GM19438 (cell line): ENCODE measurements around the gene CMTM8.
A peak's percentile ranks its signal among the peaks of the same experiment; 100 is the strongest.
"Not testable (repeated sequence)": the region's sequence is repeated elsewhere in the genome, so short reads cannot be mapped to it uniquely, and the experiment has no call there.

Experiments
- ATAC-seq: cut with Tn5 transposase; IDR thresholded peaks from one replicate; pipeline ENCODE4 v1.9.1; 2021; ENCODE audit warnings: low read depth; ENCODE audit not compliant: unreplicated experiment

CMTM8 gene

GRCh38 chr3:32373276-32373675 is 134.8 kb downstream of the CMTM8 start:
- no peak for ATAC-seq

DNA sequence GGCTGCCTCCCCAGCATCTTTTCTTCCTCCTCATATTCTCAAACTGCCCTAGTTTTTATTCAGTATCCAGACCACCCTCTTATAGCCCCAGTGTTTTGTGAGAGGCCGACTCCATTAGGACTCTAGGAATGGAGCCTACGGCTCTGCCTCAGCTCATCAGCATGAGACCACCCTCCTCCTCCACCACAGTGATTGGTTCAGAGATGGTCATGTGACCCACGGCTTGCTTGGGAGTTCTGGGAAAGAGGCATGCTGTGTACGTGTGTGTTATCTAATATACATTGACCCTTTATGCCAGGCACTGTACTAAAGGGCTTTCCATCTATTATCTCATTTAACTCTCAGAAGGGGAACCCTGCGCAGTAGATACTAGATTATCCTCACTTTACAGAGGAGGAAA is 135.4 kb downstream of the CMTM8 start:
- ATAC-seq = no peak

GRCh38 chr3:32374788-32375595 is 136.5 kb downstream of the CMTM8 start:
- peak; percentile 68 for ATAC-seq

DNA sequence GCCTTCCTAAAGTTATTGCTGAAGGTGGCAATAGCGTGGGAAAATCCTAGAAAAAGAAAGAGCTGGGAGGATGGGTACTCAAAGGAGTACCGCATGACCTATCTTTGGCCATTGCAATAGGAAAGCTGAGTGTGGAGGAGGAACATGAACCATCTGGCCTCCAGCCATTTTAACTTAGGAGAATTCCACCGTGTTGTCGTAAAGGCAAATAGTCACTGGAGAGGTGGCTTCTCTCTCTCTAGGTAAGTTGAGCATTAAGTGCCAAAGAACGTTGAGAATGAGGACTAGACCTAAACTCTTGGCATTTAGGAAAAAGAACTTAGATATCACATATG is 137.1 kb downstream of the CMTM8 start:
- no peak for ATAC-seq

- ATAC-seq = no peak
These were observed 137.6 kb downstream of the CMTM8 start for GRCh38 chr3:32376115-32376514.

DNA sequence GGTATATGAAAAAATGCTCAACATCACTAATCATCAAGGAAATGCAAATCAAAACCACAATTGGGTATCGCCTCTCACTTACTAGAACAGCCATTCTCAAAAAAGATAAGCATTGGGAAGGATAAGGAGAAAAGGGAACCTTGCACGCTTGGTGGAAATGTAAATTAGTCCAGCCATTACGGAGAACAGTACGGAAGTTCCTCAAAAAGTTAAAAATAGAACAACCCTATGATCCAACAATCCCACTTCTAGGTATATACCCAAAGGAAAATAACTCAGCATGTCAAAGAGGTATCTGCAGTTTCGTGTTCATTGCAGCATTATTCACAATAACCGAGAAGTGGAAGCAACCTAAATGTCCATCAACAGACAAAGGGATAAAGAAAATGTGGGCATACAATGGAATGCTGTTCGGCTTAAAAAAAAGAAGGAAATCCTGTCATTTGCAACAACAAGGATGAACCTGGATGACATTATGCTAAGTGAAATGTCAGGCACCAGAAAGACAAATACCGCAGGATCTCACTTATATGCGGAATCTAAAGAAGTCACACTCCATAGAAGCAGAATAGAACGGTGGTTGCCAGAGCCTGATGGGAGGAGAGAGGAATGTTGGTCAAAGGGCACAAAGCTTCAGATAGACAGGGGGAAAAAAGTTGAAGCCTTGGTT is 141.5 kb downstream of the CMTM8 start:
- ATAC-seq = no peak

- no peak for ATAC-seq
These were observed 143.4 kb downstream of the CMTM8 start for GRCh38 chr3:32381922-32382321.

DNA sequence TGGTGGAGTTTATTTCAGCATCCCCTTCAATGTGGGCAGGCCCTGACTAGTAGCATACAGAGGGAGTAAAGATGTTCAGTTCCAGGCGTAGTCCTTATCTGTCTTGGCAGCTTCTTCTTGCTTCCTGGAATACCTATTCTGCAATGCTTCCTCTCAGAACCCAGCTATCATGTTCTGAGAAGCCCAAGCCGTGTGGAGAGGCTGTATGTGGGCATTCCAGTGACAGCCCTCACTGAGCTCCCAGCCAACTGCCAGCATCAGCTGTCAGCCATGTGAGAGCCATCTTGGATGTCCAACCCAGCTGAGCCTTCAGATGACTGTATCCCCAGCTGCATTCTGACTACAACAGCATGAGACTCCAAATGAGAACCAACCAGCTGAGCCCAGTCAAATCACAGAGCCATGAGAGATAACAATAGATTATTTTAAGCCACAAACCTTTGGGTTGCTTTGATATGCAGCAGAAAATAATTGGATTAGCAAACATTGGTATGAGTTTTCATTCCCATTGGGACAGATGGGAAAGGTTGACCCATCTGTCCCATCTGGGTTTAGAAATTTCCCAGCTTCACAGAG is 144.7 kb downstream of the CMTM8 start:
- no peak for ATAC-seq

- ATAC-seq = no peak
These were observed 146.5 kb downstream of the CMTM8 start for GRCh38 chr3:32384938-32385337.

- no peak for ATAC-seq
These were observed 149.0 kb downstream of the CMTM8 start for GRCh38 chr3:32387512-32387911.

DNA sequence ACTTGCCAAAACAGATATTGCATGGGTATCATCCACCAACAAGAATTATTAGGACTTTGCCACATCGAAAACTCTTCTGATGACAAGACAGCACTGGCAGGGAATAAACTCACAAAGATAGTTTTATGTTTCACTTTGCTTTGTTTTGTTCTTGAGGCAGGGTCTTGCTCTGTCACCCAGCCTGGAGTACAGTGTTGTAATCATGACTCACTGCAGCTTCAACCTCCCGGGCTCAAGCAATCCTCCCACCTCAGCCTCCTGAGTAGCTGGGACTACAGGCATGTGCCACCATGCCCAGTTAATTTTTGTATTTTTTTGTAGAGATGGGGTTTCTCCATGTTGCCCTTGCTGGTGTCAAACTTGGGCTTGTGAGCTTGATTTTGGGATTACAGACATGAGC is 151.1 kb downstream of the CMTM8 start:
- ATAC-seq = not testable (repeated sequence)

GRCh38 chr3:32391643-32392535 is 153.4 kb downstream of the CMTM8 start, which contains the start of gene CMTM7:
Gene CMTM7 (plus strand): TSS chr3:32391853. CDS start chr3:32391907, 54 bp downstream.
- no peak for ATAC-seq

GRCh38 chr3:32392536-32393302 is 154.2 kb downstream of the CMTM8 start:
- ATAC-seq = no peak

- no peak for ATAC-seq
These were observed 157.0 kb downstream of the CMTM8 start for GRCh38 chr3:32395496-32395895.

GRCh38 chr3:32397941-32398340 is 159.5 kb downstream of the CMTM8 start:
- ATAC-seq = no peak

DNA sequence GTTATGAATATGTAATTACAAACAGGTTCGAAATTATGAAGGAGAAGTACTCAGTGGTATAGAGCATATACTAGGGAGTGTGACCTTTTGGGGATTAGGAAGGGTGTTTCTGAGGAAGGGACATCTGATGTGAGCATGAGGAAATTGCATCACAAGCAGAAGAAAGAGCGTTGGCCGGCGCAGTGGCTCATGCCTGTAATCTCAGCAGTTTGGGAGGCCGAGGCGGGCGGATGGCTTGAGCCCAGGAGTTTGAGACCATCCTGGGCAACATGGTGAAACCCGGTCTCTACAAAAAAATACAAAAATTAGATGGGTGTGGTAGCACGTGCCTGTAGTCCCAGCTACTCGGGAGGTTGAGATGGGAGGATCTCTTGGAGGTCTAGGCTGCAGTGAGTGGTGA is 160.1 kb downstream of the CMTM8 start:
- no peak for ATAC-seq

GRCh38 chr3:32399030-32399620 is 160.6 kb downstream of the CMTM8 start:
- no peak for ATAC-seq

GRCh38 chr3:32401126-32401525 is 162.6 kb downstream of the CMTM8 start:
- no peak for ATAC-seq

- peak; percentile 67 for ATAC-seq
These were observed 163.1 kb downstream of the CMTM8 start for GRCh38 chr3:32401556-32402081.
